Measurements from ENCODE around the gene CHST15.
A peak's percentile ranks its signal among the peaks of the same experiment; 100 is the strongest.

CHST15 gene

DNA sequence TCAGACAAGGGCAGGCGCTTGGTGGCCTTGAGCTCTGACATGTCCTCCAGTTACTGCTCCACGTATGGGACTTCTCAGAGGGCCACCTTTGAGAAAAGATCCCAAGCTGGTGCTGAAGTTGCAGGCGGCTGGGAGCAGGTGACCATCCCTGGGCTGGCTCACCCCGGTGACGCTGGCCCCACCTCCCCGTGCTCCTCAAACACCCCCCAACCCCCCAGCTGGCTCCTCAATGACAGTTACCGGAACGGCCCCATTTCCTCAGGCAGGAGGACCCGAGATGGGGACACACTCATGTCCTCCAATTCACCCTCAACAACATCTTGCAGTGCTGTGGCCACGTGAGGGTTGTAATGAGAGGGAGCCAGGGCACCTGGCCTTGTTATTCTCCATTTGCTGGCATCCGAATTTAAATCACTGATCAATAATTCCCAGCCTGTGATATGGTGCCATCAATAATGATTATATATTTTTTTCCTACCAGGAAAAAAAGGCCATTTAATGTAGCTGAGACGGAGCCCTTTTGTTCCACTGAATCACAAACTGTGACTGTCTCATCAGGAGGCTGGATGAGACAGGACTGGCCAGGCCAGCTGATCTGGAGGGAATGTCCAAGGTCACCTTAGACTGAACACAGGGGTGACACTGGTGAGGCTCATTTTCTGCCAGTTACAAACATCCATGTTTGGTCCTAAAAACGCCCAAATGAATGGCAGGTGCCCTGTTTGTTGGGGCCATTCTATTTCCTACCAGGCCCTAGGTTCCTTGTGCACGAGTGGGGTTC is 64.5 kb downstream of the CHST15 start:
- TF ChIP-seq, protein P1, sequence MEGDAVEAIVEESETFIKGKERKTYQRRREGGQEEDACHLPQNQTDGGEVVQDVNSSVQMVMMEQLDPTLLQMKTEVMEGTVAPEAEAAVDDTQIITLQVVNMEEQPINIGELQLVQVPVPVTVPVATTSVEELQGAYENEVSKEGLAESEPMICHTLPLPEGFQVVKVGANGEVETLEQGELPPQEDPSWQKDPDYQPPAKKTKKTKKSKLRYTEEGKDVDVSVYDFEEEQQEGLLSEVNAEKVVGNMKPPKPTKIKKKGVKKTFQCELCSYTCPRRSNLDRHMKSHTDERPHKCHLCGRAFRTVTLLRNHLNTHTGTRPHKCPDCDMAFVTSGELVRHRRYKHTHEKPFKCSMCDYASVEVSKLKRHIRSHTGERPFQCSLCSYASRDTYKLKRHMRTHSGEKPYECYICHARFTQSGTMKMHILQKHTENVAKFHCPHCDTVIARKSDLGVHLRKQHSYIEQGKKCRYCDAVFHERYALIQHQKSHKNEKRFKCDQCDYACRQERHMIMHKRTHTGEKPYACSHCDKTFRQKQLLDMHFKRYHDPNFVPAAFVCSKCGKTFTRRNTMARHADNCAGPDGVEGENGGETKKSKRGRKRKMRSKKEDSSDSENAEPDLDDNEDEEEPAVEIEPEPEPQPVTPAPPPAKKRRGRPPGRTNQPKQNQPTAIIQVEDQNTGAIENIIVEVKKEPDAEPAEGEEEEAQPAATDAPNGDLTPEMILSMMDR (IDR thresholded peaks at IDR 0.05; ENCODE audit: low read depth, low read length), result no peak
- no peak for DNase-seq (ENCODE audit: low read depth, low spot score)
- no peak overlapping the region for H3K4me3 ChIP-seq (ENCODE audit: low read depth, low read length)
- in situ Hi-C loops (cut with HindIII; ENCODE audit: low sequenced_read_pairs), result no loop called here

DNA sequence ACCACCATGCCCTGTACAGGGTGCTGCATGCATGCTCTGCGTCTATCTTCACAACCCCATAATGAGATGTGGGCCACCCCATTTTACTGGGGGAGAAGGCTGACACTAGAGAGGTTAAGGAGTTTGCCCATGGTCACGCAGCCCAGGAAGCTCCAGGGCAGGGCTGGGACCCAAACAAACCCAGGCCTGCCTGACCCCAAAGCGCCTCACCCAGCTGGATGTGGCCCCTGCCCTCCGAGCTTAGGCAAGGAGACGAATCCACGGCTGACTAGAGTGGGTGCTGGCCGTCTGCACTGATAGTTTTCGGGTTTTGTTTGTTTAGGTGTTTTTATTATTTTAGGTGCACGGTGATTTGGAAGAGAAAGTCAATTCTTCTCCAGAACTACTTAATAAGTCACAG is 65.7 kb downstream of the CHST15 start:
- no peak for DNase-seq (ENCODE audit: low read depth, low spot score)
- H3K4me3 ChIP-seq (ENCODE audit: low read depth, low read length), result no peak overlapping the region
- in situ Hi-C loops (cut with HindIII; ENCODE audit: low sequenced_read_pairs), result no loop called here
- TF ChIP-seq, protein P1 (IDR thresholded peaks at IDR 0.05; ENCODE audit: low read depth, low read length), result no peak

DNA sequence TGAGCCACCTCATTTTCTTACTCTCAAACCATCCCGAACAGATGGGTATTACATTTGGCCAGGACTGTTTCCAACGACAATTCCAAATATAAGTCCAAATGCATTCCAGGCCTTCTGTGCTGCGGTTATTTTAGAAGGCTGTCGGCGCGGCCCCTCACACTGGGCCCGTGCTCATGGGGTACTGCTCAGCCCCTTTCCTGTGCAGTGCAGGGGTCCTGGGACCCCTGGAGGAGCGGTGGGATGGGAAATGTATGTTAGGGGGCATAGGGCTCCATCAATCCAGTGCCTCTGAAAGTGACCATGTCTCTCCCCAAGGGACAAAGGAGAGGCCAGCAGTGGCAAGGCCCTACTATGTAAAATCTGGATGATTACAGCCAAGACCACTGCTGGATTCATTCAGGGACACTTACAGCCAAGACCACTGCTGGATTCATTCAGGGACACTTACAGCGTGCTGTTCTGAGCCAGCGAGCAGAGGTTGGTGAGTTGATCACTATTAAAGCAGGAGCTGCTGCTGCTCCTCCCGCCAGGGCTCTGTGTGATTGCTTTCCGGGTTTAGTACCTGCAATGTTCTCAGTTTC is 66.3 kb downstream of the CHST15 start:
- no peak for DNase-seq (ENCODE audit: low read depth, low spot score)
- no peak overlapping the region for H3K4me3 ChIP-seq (ENCODE audit: low read depth, low read length)
- in situ Hi-C loops (cut with HindIII; ENCODE audit: low sequenced_read_pairs), result no loop called here
- TF ChIP-seq, protein P1 (IDR thresholded peaks at IDR 0.05; ENCODE audit: low read depth, low read length), result no peak

DNA sequence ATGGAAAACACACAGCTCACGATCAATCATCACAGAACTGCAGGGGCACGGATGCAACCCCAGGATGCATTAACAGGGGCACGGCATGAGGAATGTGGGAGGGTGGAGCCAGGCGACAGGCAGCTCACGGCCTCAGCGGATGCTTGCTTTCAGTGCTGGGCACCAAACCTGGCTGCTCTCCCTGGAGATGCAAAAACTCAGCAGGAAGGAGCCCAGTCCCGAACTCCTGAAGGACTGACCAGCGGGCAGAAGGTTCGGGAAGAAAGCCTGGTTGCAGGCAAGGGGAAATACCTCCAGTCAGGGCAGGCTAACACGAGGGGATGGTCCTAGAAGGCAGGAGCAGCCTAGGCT is 66.8 kb downstream of the CHST15 start:
- in situ Hi-C loops (cut with HindIII; ENCODE audit: low sequenced_read_pairs), result no loop called here
- no peak overlapping the region for H3K4me3 ChIP-seq (ENCODE audit: low read depth, low read length)
- TF ChIP-seq, protein P1 (IDR thresholded peaks at IDR 0.05; ENCODE audit: low read depth, low read length), result no peak
- no peak for DNase-seq (ENCODE audit: low read depth, low spot score)

DNA sequence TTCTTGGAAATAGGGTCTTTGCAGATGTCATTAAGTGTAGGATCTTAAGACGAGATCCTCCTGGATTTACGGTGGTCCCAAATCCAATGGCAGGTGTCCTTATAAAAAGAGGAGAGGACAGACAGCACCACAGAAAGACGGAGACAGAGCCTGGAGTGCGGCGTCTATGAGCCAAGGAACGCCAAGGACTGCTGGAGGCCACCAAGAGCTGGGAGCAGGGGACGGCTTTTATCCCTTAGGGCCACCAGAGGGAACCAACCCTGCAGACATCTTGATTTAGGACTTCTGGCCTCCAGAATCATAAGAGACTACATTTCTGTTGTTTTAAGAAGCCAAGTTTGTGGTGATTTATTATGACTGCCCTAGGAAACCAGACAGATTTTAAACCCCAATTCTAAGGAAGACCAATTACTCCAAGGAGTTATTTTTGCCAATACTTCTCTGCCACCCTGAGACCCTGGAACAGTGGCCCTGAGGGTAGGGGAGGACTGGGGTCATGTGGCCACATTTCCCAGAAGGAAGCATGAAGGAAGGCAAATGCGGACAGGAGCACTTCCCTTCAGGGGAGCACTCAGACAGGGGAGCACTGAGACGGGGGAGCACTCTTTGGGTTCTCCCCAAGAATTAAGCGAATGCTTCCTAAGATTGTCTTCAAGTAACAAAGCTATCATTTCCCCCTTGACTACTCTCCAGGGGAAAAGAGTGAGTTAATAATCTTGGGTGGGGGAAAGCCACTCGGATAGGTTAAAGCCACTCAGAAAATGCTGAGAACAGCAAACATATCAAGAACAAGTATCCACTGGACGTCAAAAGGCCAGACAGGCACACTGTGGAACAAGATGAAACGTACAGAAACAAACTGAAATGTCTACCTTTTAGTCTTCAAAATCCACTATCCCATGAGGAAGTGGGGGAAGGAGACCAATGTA is 67.5 kb downstream of the CHST15 start:
- TF ChIP-seq, protein P1 (IDR thresholded peaks at IDR 0.05; ENCODE audit: low read depth, low read length), result peak; percentile 34
- in situ Hi-C loops (cut with HindIII; ENCODE audit: low sequenced_read_pairs), result no loop called here
- H3K4me3 ChIP-seq (ENCODE audit: low read depth, low read length), result no peak overlapping the region
- peak; percentile 18 for DNase-seq (ENCODE audit: low read depth, low spot score)

DNA sequence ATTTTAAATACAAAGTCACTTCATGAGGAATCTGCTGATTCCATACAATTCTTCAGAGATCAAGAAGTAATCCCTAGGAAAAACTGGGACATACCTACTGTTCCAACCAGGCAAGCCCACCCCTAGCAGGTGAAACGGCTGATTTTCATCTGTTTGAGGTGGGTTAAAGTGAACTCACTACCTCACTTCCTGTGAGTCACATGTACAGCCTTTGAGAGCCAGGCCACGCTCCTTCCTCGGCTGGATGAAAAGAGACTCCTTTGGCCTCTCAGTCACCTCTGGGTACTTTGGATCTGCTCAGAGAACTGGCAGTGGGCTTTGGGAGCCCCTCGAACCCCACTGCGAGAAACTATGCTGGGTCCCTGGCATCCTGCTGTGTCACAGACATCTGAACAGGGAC is 68.2 kb downstream of the CHST15 start:
- no peak overlapping the region for H3K4me3 ChIP-seq (ENCODE audit: low read depth, low read length)
- no peak for DNase-seq (ENCODE audit: low read depth, low spot score)
- TF ChIP-seq, protein P1 (IDR thresholded peaks at IDR 0.05; ENCODE audit: low read depth, low read length), result no peak
- in situ Hi-C loops (cut with HindIII; ENCODE audit: low sequenced_read_pairs), result no loop called here

Data from astrocyte of the spinal cord (primary cell).